BLaER1 (cell line): ENCODE data around the gene CCER1.

Source experiments
- H3K27ac ChIP-seq: shearing (Covaris generic); formaldehyde crosslinking; 2 replicates; pipeline ENCODE4 v1.8.1; 2022
- H3K27me3 ChIP-seq: shearing (Covaris generic); formaldehyde crosslinking; 2 replicates; pipeline ENCODE4 v1.8.1; 2022
- H3K36me3 ChIP-seq: shearing (Covaris generic); formaldehyde crosslinking; 2 replicates; pipeline ENCODE4 v1.8.1; 2022
- H3K4me1 ChIP-seq: shearing (Covaris generic); formaldehyde crosslinking; 2 replicates; pipeline ENCODE4 v1.8.1; 2022
- H3K4me2 ChIP-seq: shearing (Covaris generic); formaldehyde crosslinking; 2 replicates; pipeline ENCODE4 v1.8.1; 2022
- H3K4me3 ChIP-seq: shearing (Covaris generic); formaldehyde crosslinking; 2 replicates; pipeline ENCODE4 v1.8.1; 2022
- H3K9ac ChIP-seq: shearing (Covaris generic); formaldehyde crosslinking; 2 replicates; pipeline ENCODE4 v1.8.1; 2022
- H3K9me3 ChIP-seq: shearing (Covaris generic); formaldehyde crosslinking; 2 replicates; pipeline ENCODE4 v1.8.1; 2022
- H4K20me1 ChIP-seq: shearing (Covaris generic); formaldehyde crosslinking; 2 replicates; pipeline ENCODE4 v1.8.1; 2022
- Cebpa-rat ChIP-seq: shearing (Covaris generic); IDR thresholded peaks from 2 replicates; pipeline ENCODE4 v1.8.1; 2022

CCER1 gene

GRCh38 chr12:90969346-90969745 is 14.4 kb upstream of the CCER1 start:
- Histone ChIP-seq H3K4me1 (no peaks in the 10 kb centered on the region), H3K9me3 (no peaks in the 10 kb centered on the region), H3K4me2 (no peak overlapping the region), H4K20me1 (no peaks in the 10 kb centered on the region), H3K9ac (no peak overlapping the region), H3K36me3 (no peaks in the 10 kb centered on the region), H3K27me3 (no peaks in the 10 kb centered on the region), H3K4me3 (no peak overlapping the region), H3K27ac (no peak overlapping the region)
- no peak for TF ChIP-seq Cebpa-rat

GRCh38 chr12:90965204-90965603 is 10.2 kb upstream of the CCER1 start:
- H3K9me3 ChIP-seq, result no peaks in the 10 kb centered on the region

GRCh38 chr12:90964616-90965015 is 9.6 kb upstream of the CCER1 start:
- Histone ChIP-seq H3K27me3 (no peaks in the 10 kb centered on the region), H3K9me3 (no peaks in the 10 kb centered on the region), H3K27ac (no peak overlapping the region), H3K36me3 (no peaks in the 10 kb centered on the region), H3K4me2 (no peak overlapping the region), H3K9ac (no peak overlapping the region), H4K20me1 (no peaks in the 10 kb centered on the region), H3K4me1 (no peaks in the 10 kb centered on the region), H3K4me3 (no peak overlapping the region)
- TF ChIP-seq Cebpa-rat, result no peak

More at GRCh38 chr12:90965204-90965603, 10.2 kb upstream of the CCER1 start:
- Histone ChIP-seq H3K36me3 (no peaks in the 10 kb centered on the region), H3K27me3 (no peaks in the 10 kb centered on the region), H3K4me1 (no peaks in the 10 kb centered on the region), H3K4me2 (no peak overlapping the region), H3K9ac (no peak overlapping the region), H4K20me1 (no peaks in the 10 kb centered on the region), H3K27ac (no peak overlapping the region), H3K4me3 (no peak overlapping the region)
- no peak for TF ChIP-seq Cebpa-rat

- Histone ChIP-seq H3K36me3 (no peaks in the 10 kb centered on the region), H3K9me3 (no peaks in the 10 kb centered on the region), H3K4me3 (no peak overlapping the region), H3K27ac (no peak overlapping the region), H3K4me2 (no peak overlapping the region), H3K9ac (no peak overlapping the region), H3K27me3 (no peaks in the 10 kb centered on the region), H4K20me1 (no peaks in the 10 kb centered on the region), H3K4me1 (no peaks in the 10 kb centered on the region)
- no peak for TF ChIP-seq Cebpa-rat
These were observed 9.0 kb upstream of the CCER1 start for GRCh38 chr12:90963946-90964345.

GRCh38 chr12:90961154-90961553 is 6.2 kb upstream of the CCER1 start:
- TF ChIP-seq Cebpa-rat, result no peak
- no peak overlapping the region for H3K9ac ChIP-seq
- no peak overlapping the region for H3K4me2 ChIP-seq

GRCh38 chr12:90959538-90960139 is 4.7 kb upstream of the CCER1 start:
- no peaks in the 10 kb centered on the region for H3K27me3 ChIP-seq
- no peak overlapping the region for H3K4me3 ChIP-seq
- no peak for TF ChIP-seq Cebpa-rat
- no peaks in the 10 kb centered on the region for H3K4me1 ChIP-seq
- no peak overlapping the region for H3K27ac ChIP-seq
- no peaks in the 10 kb centered on the region for H3K36me3 ChIP-seq
- H3K9me3 ChIP-seq, result peaks cover 6% of the 10 kb centered on the region
- no peak overlapping the region for H3K4me2 ChIP-seq
- no peaks in the 10 kb centered on the region for H4K20me1 ChIP-seq
- no peak overlapping the region for H3K9ac ChIP-seq

More at GRCh38 chr12:90961154-90961553, 6.2 kb upstream of the CCER1 start:
- Histone ChIP-seq H3K27me3 (no peaks in the 10 kb centered on the region), H3K4me3 (no peak overlapping the region), H3K27ac (no peak overlapping the region), H3K36me3 (no peaks in the 10 kb centered on the region), H4K20me1 (no peaks in the 10 kb centered on the region), H3K4me1 (no peaks in the 10 kb centered on the region), H3K9me3 (no peaks in the 10 kb centered on the region)

GRCh38 chr12:90959032-90959431 is 4.1 kb upstream of the CCER1 start:
- Histone ChIP-seq H4K20me1 (no peaks in the 10 kb centered on the region), H3K27me3 (no peaks in the 10 kb centered on the region)

GRCh38 chr12:90958347-90958746 is 3.4 kb upstream of the CCER1 start:
- Histone ChIP-seq H3K27me3 (no peaks in the 10 kb centered on the region), H3K36me3 (no peaks in the 10 kb centered on the region), H3K27ac (no peak overlapping the region), H3K4me2 (no peak overlapping the region), H3K4me1 (no peaks in the 10 kb centered on the region), H3K9ac (no peak overlapping the region), H3K4me3 (no peak overlapping the region), H4K20me1 (no peaks in the 10 kb centered on the region), H3K9me3 (peaks cover 15% of the 10 kb centered on the region)
- no peak for TF ChIP-seq Cebpa-rat

More at GRCh38 chr12:90959032-90959431, 4.1 kb upstream of the CCER1 start:
- Histone ChIP-seq H3K4me1 (no peaks in the 10 kb centered on the region), H3K36me3 (no peaks in the 10 kb centered on the region), H3K27ac (no peak overlapping the region), H3K4me2 (no peak overlapping the region), H3K4me3 (no peak overlapping the region), H3K9ac (no peak overlapping the region), H3K9me3 (peaks cover 12% of the 10 kb centered on the region)
- TF ChIP-seq Cebpa-rat, result no peak

GRCh38 chr12:90954428-90954827 is 548 bp downstream of the CCER1 start:
- Histone ChIP-seq H3K4me1 (no peaks in the 10 kb centered on the region), H3K9me3 (peaks cover 15% of the 10 kb centered on the region), H3K27ac (no peak overlapping the region), H3K27me3 (no peaks in the 10 kb centered on the region), H3K9ac (no peak overlapping the region), H3K4me2 (no peak overlapping the region), H4K20me1 (no peaks in the 10 kb centered on the region), H3K36me3 (no peaks in the 10 kb centered on the region), H3K4me3 (no peak overlapping the region)
- no peak for TF ChIP-seq Cebpa-rat

GRCh38 chr12:90953956-90954421 is 987 bp downstream of the CCER1 start:
- no peak for TF ChIP-seq Cebpa-rat
- Histone ChIP-seq H3K36me3 (no peaks in the 10 kb centered on the region), H4K20me1 (no peaks in the 10 kb centered on the region), H3K4me3 (no peak overlapping the region), H3K4me2 (no peak overlapping the region), H3K4me1 (no peaks in the 10 kb centered on the region), H3K9me3 (peaks cover 15% of the 10 kb centered on the region), H3K27me3 (no peaks in the 10 kb centered on the region), H3K9ac (no peak overlapping the region), H3K27ac (no peak overlapping the region)
